OCI-LY3 (cell line): Measurements from ENCODE around the gene BBOX1.

Source experiments
- CTCF ChIP-seq: fragments of 200-600, 300-600 bp; sonication (generic); IDR thresholded peaks from 2 replicates; pipeline ENCODE4 v1.5.1; 2014; ENCODE audit warnings: antibody characterized with exemption, low read length, low read depth
- EZH2phosphoT487 ChIP-seq: fragments of 200-600 bp; shearing (Covaris generic); IDR thresholded peaks from 2 replicates; pipeline ENCODE4 v1.6.1; 2018; ENCODE audit warnings: antibody characterized with exemption, mixed run types, low read depth

- TF ChIP-seq CTCF = no peak
- no peak for TF ChIP-seq EZH2phosphoT487
These were observed 107.9 kb downstream of the BBOX1 start for GRCh38 chr11:27148506-27148905.
